ENCODE measurements around the gene RFX3.

DNA sequence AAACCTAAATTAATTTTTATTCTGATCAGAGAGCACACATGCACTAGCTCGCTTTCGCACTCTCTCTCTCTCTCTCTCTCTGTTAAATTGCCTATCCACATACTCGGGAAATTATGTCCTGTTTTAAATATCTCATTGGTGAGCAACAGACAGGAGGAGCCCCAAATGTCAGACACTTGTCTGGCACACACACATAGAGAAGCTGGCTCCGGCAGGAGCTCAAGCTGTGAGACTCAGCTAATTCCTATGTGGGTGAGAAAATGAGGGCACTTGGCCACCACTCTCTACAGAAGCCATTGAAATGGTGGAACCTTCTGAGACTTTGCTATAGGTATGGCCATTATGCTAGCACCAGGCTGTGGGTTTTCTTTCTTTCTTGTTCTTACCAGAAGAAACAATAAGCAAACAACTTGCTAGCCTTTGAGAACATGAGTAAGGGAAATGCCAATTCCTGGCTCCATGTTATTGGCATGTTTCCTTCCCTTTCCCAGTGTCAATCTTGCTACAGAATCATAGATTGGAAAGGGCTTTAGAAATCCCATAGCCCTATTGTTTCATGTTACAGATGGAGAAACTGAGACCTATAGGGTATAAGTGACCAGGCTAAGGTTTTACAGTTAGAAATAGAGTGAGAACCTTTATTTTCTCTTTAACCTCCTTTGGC, 9.0 kb downstream of the RFX3 start:
- TF ChIP-seq, protein P1, sequence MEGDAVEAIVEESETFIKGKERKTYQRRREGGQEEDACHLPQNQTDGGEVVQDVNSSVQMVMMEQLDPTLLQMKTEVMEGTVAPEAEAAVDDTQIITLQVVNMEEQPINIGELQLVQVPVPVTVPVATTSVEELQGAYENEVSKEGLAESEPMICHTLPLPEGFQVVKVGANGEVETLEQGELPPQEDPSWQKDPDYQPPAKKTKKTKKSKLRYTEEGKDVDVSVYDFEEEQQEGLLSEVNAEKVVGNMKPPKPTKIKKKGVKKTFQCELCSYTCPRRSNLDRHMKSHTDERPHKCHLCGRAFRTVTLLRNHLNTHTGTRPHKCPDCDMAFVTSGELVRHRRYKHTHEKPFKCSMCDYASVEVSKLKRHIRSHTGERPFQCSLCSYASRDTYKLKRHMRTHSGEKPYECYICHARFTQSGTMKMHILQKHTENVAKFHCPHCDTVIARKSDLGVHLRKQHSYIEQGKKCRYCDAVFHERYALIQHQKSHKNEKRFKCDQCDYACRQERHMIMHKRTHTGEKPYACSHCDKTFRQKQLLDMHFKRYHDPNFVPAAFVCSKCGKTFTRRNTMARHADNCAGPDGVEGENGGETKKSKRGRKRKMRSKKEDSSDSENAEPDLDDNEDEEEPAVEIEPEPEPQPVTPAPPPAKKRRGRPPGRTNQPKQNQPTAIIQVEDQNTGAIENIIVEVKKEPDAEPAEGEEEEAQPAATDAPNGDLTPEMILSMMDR (IDR thresholded peaks at IDR 0.05) = no peak
- no peak for TF ChIP-seq POLR2A (IDR thresholded peaks at IDR 0.05)

All from esophagus squamous epithelium (tissue), 4 donors.